GM19455 (cell line): ENCODE measurements around the gene IZUMO4.
"Not testable (repeated sequence)": the region's sequence is repeated elsewhere in the genome, so short reads cannot be mapped to it uniquely, and the experiment has no call there.

Experiments used
- ATAC-seq: cut with Tn5 transposase; IDR thresholded peaks from one replicate; pipeline ENCODE4 v1.9.1; 2021; ENCODE audit not compliant: unreplicated experiment

The IZUMO4 gene

GRCh38 chr19:2080336-2080988 is 16.3 kb upstream of the IZUMO4 start:
- ATAC-seq = no peak

GRCh38 chr19:2081873-2082810 is 14.6 kb upstream of the IZUMO4 start:
- ATAC-seq = no peak

- ATAC-seq = no peak
Observed at GRCh38 chr19:2083174-2083854, 13.4 kb upstream of the IZUMO4 start.

- no peak for ATAC-seq
Observed at GRCh38 chr19:2084993-2085720, 11.6 kb upstream of the IZUMO4 start.

- ATAC-seq = not testable (repeated sequence)
Observed at GRCh38 chr19:2086695-2087620, 9.8 kb upstream of the IZUMO4 start.

GRCh38 chr19:2087621-2088100 is 9.1 kb upstream of the IZUMO4 start:
- no peak for ATAC-seq

GRCh38 chr19:2089001-2089711 is 7.6 kb upstream of the IZUMO4 start:
- no peak for ATAC-seq

GRCh38 chr19:2089727-2090053 is 7.0 kb upstream of the IZUMO4 start:
- no peak for ATAC-seq

GRCh38 chr19:2091926-2092525 is 4.7 kb upstream of the IZUMO4 start:
- not testable (repeated sequence) for ATAC-seq

- ATAC-seq = peak; percentile 27
Observed at GRCh38 chr19:2096034-2096479, 658 bp upstream of the IZUMO4 start, which contains the start of gene MOB3A. MOB3A (minus strand) TSS chr19:2096326; CDS start chr19:2078560, 17,766 bp downstream.

GRCh38 chr19:2097203-2097885 is 629 bp downstream of the IZUMO4 start:
- ATAC-seq = peak; percentile 1

GRCh38 chr19:2097886-2098327 is 1.2 kb downstream of the IZUMO4 start:
- no peak for ATAC-seq

- ATAC-seq = no peak
Observed at GRCh38 chr19:2099054-2099501, 2.4 kb downstream of the IZUMO4 start.

GRCh38 chr19:2099937-2100718 is 3.4 kb downstream of the IZUMO4 start:
- ATAC-seq = no peak

- no peak for ATAC-seq
Observed at GRCh38 chr19:2100719-2101061, 4.0 kb downstream of the IZUMO4 start.

GRCh38 chr19:2101417-2102335 is 5.0 kb downstream of the IZUMO4 start:
- ATAC-seq = no peak
